Hematopoietic multipotent progenitor cell treated with erythropoietin and hydrocortisone succinate and interleukin-3 and kit ligand, for 8 days (in vitro differentiated cells): ENCODE measurements around the gene DDX27.

ENCODE experiments used
- DNase-seq: peaks from one replicate; pipeline ENCODE4 v3.0.0-alpha.2; 2015

The DDX27 gene

GRCh38 chr20:49248879-49249665 is 29.9 kb downstream of the DDX27 start:
- no peak for DNase-seq

DNA sequence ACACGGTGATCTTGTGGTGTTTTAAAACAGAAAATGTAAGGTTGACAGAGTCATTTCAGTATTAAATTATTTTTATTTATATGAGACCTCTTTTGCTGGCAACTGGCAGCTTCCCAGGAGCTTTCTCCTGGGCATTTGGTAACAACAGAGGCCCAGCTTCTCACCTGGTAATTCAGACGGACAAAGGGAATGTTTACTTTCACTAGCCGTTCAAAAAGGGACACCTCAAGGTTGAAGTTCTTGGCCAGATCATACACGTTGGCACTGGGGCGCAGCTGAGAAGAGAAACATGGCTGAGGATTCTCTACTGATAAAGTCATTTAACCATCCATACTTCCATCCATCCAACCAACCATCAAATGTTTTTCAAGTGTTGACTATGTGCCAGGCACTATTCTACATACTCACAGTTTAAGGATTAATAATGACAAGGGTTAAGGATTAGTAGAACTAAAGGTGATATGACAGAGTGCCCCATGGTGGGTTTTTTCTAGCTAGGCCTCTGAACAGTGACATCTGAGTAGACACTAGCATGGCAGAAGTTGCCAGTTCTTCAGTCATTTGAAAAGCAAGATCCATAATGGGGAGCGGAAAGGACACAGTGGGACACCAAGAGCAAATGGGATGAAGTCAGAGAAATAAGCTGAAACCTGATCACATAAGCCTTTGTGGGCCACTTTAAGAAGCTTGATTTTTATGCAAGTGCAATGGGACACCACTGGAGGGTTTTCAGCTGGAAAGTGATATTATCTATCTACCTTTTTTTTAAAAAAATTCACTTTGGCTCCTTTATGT is 33.5 kb downstream of the DDX27 start:
- no peak for DNase-seq

DNA sequence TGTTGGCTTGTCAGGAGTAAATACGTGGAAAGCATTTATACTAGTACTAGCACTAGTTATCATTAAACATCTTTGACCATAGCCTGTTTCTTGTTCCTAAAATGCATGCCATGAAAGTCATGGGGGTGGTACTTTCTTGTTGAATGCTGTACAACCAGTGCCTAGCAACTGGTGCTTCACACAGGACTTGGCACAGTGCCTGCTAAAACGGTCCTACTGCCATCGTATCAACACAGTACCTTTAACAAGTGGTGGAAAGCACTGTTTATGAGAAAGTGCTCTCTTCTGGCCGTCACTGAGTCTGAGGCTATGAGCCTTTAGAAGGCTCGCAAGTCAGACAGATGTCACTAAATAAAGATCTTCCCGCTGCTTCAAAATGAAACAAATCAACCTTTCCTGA is 37.0 kb downstream of the DDX27 start:
- no peak for DNase-seq

GRCh38 chr20:49259284-49259683 is 40.1 kb downstream of the DDX27 start:
- no peak for DNase-seq

DNA sequence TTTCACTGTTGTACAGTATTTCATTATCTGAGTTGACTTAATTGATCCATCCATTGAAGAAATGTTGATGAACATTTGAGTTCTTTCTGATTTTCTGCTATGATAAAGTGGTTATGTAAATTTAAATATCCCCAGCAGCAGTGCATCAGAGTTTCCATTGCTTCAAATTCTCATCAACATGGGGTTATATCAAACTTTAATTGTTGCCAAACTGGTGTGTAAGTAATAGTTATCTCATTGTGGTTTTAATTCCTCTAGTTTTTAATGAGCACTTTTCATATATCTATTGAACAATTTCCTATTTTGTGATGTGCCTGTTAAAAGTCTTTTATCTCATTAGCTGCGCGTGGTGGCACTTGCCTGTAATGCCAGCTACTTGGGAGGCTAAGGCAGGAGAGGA is 40.6 kb downstream of the DDX27 start:
- no peak for DNase-seq

- no peak for DNase-seq
These were observed 41.0 kb downstream of the DDX27 start for GRCh38 chr20:49260218-49260617.

DNA sequence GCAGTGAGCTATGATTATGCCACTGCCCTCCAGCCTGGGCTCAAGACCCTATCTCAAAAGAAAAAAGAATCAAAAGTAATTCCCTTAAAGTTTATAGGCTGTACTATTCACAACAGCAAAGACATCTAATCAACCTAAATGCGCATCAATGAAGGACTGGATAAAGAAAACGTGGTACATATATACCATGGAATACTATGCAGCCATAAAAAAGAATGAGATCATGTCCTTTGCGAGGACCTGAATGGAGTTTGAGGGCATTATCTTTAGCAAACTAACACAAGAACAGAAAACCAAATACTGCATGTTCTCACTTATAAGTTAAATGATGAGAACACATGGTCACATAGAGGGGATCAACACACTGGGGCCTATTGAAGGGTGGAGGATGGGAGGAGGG is 42.0 kb downstream of the DDX27 start:
- no peak for DNase-seq

DNA sequence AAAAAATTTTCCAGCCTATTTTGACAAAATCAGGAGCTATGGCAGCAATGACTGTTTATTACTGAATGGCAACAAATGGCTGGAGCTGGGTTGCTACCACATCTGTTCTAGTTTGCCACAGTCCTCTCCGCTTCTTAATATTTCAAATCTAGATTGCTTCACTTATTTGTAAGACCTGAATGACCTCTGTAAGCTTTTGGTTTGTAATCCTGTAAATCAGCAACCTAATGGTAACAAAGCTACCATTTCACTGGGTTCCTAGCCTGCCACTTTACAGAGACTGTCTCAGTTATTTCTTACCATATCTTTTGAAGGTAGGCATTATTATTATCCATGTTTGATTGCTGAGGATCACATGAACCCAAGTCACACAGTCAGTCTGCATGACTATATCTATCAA is 43.2 kb downstream of the DDX27 start:
- DNase-seq = no peak

DNA sequence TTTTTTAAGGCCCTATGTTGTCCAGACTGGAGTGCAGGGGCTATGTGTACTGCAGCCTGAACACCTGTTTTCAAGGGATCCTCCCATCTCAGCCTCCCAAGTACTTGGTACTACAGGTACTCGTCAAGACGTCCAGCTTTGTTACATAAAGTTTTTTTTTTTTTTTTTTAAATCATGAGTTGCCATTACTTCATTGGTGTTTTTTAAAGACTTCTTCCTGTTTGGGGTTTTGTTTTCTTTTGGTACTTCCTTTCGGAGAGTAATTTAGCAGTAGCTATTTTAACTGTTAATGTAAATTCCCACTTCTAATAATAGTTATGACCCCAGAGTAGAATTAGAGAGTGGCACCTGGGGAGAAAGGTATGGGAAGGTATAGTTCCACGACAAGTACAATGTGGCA is 48.1 kb downstream of the DDX27 start:
- no peak for DNase-seq

- DNase-seq = no peak
These were observed 49.6 kb downstream of the DDX27 start for GRCh38 chr20:49268600-49269365.

DNA sequence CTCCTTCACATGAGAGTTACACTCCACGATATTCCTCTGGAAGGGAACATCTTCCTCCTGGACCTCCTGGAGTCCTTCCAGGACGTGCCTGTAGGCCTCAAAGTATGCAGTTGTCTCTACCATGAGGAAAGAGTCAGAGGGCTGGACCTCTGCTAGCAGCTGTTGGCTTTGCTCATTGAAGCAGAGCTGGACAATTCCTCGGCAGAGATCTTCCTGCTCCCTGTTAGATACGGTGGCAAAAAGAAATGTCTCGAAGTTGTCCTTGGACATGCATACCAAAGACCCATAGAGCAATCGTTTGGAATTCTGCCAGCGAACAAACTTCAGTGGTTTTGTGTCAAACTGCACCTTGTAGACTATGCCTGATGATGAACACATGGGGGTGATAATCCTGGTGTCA is 51.0 kb downstream of the DDX27 start:
- DNase-seq = no peak

DNA sequence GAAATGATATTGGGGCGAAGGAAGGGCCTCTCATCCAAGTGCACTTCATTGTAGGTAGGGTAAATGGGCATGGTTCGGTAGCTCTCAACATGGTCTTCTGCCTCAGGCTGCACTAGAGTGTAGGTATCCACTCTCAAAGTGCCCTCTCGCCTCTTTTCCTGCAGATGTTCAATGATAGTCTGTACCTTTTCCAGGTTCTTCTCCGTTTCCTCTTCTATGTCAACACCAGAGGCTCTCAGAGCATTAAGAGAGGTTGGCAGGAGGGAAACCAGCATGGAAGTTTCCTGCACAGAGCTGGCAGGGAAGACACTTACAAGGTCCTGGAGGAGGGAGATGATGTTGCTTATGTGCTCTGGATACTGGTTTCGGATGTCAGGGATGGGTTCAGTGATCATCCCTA is 51.5 kb downstream of the DDX27 start:
- no peak for DNase-seq

DNA sequence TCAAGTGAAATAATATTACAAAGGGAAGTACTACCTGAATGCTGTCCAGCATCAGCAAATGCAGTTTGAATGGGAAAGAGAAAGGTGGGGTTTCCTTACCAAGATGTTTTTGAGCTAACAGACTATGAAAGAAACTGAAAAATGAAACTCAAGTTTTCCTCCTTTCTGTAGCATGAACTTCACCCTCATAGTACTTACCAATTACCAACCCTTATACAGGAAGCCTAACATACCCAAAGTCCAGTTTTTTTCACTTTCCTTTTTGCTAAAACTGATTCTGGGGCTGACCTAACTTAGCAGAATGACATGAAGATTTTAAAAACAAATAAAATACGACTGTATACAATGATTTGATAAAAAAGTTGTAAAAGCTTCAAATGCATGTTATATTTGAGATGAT is 53.4 kb downstream of the DDX27 start:
- DNase-seq = no peak

- no peak for DNase-seq
These were observed 54.6 kb downstream of the DDX27 start for GRCh38 chr20:49273696-49274277.

GRCh38 chr20:49275216-49275615 is 56.0 kb downstream of the DDX27 start:
- DNase-seq = no peak

DNA sequence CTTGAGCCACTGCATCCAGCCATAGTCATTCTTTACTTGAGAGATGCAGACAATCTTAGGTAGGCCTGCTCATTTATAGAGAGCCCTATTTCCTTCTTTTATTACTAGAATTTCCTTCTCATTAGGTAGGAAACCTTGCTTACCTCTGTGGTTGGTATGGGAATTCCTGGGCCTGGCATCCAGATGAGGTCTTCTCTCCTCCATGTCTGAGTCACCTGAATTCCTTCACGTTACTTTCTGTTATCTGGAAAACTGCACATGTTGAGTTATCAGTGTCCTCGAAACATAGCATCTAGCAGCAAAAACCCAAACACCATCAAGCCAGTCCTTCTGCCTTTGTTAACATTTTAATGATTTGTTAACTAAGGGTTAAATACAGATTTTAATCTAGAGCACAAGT is 56.4 kb downstream of the DDX27 start:
- DNase-seq = peak; percentile 53

GRCh38 chr20:49276161-49276960 is 57.1 kb downstream of the DDX27 start:
- DNase-seq = peak; percentile 80

- DNase-seq = no peak
These were observed 58.0 kb downstream of the DDX27 start for GRCh38 chr20:49276961-49277785.

DNA sequence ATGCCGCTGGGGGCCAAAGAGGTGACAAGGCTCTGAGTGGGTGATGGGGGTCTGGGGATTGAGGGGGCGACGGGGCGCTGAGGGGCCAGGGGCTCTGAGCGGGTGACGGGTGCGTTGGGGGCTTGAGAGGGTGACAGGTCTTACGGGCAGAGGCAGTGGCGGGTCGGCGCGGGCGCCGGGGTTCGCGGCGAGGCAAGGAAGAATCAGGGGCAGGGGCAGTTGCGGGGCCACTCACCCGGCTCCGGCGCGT is 58.5 kb downstream of the DDX27 start:
- DNase-seq = no peak

DNA sequence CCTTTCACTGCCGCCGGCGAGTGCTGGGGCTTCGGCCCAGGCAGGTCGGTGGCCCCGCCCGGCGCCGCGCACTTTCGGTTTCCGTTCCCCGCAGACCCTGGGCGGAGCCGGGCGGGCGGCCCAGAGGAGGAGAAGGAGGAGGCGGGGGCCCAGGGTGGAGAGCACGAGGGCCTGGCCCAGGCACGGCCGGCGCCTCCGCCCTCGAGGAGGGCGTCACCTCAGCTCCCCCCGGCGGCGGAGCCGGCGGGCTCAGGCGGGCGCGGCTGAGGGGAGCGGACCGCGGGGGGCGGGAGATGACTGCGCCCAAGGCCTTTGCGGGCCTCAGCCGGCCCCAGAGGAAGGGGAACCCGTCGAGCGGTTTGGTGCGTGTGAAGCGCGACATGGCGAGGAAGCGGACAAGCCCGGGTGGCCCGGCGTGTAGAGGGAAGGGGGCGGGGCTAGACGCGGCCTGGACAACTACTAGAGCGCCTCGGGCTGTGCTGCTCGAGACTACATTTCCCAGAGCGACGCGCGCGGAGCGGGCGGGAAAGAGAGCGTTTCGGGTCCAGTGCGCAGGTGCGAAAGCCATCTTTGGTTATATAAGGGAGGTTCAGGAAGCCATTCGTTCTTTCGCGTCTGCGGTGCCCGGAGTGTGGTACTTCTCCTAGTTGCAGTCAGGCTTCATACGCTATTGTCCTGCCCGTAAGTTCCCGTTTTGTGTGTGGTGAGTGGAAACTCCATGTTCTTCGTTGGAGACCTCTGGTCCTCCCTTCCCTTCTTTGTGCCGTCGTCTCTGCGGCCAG is 59.0 kb downstream of the DDX27 start, which contains the start of gene ZNFX1:
Gene ZNFX1, minus strand, starts transcription at position 22 of the 782 bp plus-strand sequence. CDS start 2,218 bp downstream, outside the sequence.
- DNase-seq = peak; percentile 98
